GM18951 (cell line): ENCODE results near the gene FAM83D.

Experiments
- POLR2A ChIP-seq: IDR thresholded peaks from 4 replicates; pipeline ENCODE4 v1.6.1; 2011; ENCODE audit warnings: mild to moderate bottlenecking; ENCODE audit not compliant: insufficient read length, insufficient read depth; ENCODE audit errors: extremely low read depth
- in situ Hi-C: fragments of 300-500 bp; cut with MboI; formaldehyde crosslinking; loops from one replicate; pipeline ENCODE4 v1.12.0; 2022; ENCODE audit warnings: low sequenced_read_pairs, mixed read lengths, inconsistent platforms; ENCODE audit not compliant: unreplicated experiment

The FAM83D gene

DNA sequence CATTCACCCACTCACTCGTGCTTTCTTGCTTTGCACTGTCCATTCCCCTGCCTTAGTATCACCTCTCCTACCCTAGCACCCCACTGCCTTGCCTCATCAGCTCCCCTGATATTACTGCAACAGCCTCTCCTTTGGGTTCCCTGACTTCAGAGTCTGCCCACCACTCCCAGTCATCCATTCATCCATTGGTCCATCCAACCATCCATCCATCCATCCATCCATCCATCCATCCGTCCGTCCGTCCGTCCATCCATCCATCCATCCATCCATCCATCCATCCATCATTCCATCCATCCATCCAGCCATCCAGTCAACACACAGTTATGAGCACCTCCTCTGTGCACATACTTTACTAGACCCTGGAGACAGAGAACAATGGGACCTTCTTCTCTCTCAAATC, 22.9 kb upstream of the FAM83D start:
- in situ Hi-C loops: loop anchor here (10.0 kb wide), 1 partner anchor 259 kb away; no protein-coding TSS in a partner anchor
- no peak for TF ChIP-seq POLR2A

DNA sequence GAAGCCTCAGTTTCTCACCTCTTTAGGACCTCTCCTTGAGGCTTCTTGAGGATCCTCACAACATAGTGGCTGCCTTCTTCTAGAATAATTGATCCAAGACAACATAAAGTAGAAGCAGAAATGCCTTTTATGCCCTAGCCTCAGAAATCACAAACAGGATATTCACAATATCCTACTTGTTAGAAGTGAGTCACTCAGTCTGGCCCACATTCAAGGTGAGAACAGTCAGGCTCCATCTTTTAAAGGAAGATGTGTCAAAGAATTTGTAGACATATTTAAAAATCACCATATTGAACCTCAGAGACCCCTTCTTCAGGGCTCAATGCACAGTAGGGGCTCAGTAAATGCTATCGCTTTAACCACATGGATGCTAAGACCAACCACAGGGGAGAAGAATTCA, 20.8 kb upstream of the FAM83D start:
- in situ Hi-C loops: loop anchor here (10.0 kb wide), 1 partner anchor 261 kb away; no protein-coding TSS in a partner anchor
- TF ChIP-seq POLR2A: no peak

DNA sequence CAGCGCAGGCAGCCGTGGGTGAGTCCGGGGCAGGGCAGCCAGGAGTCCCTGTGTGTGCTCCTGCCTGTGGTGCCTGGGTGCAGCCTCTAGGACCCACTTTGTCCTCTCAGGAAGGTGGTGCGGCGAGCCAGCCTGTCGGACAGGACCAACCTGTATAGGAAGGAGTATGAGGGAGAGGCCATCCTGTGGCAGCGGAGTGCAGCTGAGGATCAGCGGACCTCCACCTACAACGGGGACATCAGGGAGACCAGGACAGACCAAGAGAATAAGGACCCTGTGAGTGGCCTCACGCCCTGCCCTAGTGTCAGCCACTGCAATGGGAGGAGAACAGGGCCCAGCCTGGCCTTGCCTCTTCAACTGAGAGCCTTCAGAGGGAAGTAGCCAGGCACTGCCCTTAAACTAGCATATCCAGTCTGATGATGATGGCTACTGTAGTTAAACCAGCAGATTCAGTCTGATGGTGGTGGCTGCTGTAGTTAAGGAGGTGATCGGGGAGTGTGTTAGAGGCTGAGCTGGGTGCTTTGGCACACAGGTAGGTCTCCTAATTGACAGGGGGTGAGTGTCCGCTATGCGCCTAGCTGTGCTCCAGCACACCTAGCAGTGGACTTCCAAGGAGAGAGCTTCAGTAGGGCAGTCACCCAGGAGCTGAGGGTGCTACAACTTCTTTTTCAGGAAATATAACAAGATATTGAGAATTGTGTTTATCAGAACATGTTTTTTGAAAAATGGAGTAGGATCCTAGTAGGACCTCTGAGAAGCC, 18.1 kb upstream of the FAM83D start:
- TF ChIP-seq POLR2A: no peak
- in situ Hi-C loops: loop anchor here (10.0 kb wide), 1 partner anchor 263 kb away; no protein-coding TSS in a partner anchor

DNA sequence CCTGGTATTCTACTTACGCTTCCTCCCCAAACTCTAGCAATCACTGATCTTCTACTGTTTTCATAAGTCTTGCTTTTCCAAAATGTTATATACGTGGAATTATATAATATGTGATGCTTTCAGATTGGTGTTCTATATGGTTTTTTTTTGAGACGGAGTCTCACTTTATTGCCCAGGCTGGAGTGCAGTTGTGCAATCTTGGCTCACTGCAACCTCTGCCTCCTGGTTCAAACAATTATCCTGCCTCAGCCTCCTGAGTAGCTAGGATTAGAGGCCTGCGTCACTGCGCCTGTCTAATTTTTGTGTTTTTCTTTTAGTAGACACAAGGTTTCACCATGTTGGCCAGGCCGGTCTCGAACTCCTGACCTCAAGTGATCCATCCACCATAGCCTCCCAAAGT, 10.9 kb upstream of the FAM83D start:
- no peak for TF ChIP-seq POLR2A
- in situ Hi-C loops: no loop called here

DNA sequence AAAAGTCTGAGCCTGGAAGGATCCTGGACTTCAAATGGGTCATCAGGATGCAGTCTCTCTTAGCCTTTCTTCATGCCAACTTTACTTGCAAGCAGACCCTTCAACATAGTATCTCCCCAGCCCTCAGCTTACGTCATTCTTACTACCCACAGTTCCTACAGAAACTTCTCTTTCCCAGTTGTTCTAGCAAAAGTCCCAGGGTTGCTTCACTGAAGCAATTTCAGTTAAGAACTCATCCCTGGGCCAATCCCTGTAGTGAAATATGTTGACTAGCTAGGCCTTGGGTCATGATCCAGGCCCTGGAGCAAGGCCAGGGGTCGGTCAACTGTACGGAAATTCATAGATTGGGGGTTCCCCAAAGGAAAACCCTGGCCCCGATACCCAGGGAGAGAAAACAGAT, 8.6 kb upstream of the FAM83D start:
- no peak for TF ChIP-seq POLR2A
- in situ Hi-C loops: no loop called here

DNA sequence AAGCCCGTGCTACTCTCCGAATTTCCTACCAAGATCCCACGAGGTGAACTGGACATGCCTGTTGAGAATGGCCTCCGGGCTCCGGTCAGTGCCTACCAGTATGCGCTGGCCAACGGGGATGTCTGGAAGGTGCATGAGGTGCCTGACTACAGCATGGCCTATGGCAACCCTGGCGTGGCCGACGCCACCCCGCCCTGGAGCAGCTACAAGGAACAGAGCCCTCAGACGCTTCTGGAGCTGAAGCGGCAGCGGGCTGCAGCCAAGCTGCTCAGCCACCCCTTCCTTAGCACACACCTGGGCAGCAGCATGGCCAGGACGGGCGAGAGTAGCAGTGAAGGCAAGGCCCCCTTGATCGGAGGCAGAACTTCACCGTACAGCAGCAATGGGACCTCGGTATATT, 8.0 kb upstream of the FAM83D start:
- no peak for TF ChIP-seq POLR2A
- in situ Hi-C loops: no loop called here

DNA sequence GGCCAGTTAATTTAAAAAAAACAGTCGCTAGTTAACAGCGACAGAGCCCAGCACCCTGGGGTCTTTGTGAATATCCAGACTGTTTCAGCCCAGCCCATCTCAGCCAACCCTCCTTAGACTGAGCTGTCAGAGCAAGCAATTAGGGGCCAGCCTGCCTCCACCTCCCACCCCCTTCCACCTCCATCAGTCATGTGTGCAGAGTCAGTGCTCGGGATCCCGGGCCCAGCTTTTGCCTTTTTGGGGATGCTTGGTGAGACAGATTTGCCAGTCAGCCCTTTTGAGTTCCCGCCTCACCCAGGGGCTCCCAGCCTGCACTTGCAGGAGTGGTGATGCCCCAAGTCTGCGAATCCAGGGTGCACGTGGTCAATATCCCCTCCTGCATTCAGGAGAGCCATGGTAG, 6.5 kb upstream of the FAM83D start:
- in situ Hi-C loops: no loop called here
- no peak for TF ChIP-seq POLR2A

DNA sequence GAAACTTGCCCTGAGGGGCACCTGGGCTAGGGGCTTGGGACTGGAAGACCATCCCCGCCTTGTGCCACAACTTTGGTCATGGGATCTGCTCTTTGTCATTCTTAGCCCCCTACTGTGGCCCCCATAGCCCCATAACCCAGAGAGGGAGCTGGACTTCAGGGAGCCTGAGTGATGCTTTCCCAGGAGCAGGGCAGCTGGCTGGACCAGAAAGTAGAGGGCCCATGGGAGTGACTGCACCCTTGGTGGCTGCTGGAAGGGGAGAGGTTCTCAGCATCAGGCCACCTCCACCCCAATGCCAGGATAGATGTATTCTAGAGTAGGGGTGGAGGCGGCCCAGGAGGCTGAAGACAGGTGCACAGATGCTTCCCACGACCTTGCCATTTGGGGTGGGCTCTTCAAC, 5.8 kb upstream of the FAM83D start:
- in situ Hi-C loops: no loop called here
- no peak for TF ChIP-seq POLR2A

DNA sequence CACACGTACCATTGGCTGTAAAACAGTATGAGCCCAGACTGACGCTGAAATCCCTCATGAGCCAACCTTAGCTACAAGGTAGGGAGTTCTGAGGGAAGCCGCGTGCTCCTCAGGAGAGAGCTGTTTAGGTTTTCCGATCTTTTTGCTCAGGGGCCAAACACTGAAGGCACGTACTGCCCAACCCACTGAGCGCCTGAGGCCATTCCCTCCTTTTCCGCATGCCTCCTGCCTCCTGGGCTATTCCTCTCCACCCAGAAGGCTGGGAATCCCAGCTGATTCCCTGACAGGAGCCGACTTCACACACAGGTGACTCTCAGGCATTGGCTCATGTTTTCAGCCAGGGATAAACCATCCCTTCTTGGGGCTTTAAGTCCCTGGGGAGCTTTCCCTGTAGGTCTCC, 5.4 kb upstream of the FAM83D start:
- no peak for TF ChIP-seq POLR2A
- in situ Hi-C loops: no loop called here

DNA sequence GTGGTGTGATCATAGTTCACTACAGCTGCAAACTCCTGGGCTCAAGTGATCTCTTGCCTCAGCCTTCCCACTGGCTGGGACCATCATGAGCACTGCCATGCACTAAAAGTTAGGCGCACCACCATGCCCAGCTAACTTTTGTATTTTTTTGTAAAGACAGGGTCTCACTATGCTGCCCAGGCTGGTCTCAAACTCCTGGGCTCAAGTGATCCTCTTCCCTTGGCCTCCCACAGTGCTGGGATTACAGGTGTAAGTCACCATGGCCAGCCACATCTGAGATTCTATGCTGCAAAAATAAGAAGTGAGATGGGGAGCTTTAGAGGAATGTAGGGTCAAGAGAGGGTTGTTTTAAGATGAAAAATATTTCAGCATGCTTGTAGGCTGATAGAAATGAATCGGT, 1.5 kb upstream of the FAM83D start:
- no peak for TF ChIP-seq POLR2A
- in situ Hi-C loops: no loop called here

DNA sequence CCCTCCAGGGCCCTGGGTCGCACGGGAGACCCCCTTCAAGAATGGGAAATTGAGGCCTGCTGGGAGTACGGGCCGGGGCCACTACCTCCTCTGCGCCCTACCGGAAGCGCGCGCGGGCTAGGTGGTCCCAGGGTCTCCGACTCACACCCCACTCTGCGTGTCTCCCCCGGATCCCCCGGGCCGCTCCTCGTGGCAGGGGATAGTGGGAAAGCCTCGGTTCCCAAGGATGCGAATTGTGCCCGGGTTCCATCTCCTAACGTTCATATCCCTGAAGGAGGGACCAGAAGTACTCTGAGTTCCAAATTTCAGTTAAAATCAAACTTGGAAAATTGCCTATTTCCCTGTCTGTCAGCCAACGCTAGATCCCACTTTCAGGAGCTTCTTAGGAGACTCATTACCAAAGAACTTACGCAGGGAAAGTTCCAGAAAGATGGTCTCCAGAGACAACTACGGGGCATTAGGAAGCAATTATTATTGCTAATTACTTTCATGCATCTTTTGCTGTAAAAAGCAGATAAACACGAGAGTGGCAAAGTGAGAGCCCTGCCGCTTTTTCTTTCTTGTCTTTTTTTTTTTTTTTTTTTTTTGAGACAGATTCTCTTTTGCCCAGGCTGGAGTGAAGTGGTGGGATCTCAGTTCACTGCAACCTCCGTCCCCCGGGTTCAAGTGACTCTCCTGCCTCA, 858 bp downstream of the FAM83D start:
- no peak for TF ChIP-seq POLR2A
- in situ Hi-C loops: no loop called here

DNA sequence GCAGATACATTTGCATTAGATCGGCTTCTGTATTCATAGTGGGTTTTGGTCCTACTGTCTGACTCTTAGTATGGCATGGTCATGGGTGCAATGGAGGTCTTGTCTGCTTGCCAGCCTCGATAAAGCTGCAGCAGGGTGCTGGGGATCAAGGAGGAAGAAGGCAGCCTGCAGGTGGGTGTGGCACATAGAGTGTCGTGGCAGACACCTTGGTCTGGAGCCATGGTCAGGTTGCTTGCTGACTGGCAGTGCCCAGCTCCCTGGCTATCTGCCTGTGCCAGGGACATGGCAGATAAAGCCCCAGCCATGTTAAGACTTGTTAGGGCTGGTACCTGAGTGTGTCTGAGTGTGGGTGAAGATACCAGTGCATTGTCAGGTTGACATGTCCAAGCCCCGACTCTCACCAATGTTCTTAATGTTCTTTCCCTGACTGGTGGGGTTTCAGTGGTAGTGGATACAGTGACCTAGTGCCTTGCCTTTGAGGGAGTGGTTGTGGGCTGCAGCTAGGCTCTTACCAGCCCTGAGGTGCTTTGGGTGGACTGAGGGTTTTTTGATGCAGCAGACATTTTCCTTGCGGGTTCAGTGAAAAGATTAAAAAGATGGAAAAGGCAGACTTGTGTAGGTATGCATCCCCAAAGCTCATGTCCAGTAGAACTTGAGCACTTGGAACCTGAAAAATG, 1.8 kb downstream of the FAM83D start:
- no peak for TF ChIP-seq POLR2A
- in situ Hi-C loops: no loop called here

DNA sequence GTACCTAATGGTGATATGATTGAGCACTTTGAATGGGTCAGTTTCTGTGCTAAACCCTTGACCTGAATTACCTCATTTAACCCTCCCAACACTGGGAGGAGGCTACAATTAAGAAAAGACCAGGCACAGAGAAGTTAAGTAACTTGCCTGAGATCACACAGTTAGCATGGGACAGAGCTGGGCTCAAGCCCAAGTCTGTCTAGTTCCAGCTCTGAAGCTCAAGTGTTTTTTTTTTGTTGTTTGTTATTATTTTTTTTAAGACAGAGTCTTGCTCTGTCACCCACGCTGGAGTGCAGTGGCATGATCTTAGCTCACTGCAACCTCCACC, 4.0 kb downstream of the FAM83D start:
- in situ Hi-C loops: no loop called here
- TF ChIP-seq POLR2A: no peak

DNA sequence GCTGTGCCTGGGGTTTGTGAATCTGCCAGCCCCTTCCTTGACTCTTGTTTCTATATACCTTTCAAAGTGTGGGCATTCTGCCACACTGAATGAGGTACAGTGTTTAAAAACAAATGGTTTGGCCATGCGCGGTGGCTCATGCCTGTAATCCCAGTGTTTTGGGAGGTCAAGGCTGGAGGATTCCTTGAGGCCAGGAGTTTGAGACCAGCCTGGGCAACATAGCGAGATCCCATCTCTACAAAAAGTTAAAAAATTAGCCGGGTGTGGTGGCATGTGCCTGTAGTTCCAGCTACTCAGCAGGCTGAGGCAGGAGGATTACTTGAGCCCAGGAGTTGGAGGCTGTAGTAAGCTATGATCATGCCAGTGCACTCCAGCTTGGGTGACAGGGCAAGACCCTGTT, 5.8 kb downstream of the FAM83D start:
- in situ Hi-C loops: no loop called here
- TF ChIP-seq POLR2A: no peak
